Psoas muscle (tissue), 8 donors: ENCODE measurements around the gene ALDH1A1. TPM values are rescaled to one million over a fixed set of nuclear protein-coding genes. Genes with fewer than 3 reads are reported as not detected.

Experiments
- ATAC-seq, 4 donors: fragments of 200-7000 bp; cut with Tn5 transposase; one replicate each; pipeline ENCODE4 v1.9.1; 2020; ENCODE audit warnings: moderate library complexity in 3 of 4, mild to moderate bottlenecking in 2 of 4
- DNase-seq, 2 donors: peaks; one replicate each; pipeline ENCODE4 v3.0.0-alpha.2; 2020
- H3K27ac ChIP-seq: fragments of 200-600 bp; one replicate; pipeline ENCODE4 v1.8.0; 2022
- H3K27me3 ChIP-seq, 3 donors: fragments of 200-600 bp in 1 of 3; one replicate each; pipeline versions ENCODE4 v1.6.1 to v1.8.0; 2013 to 2022; ENCODE audit warnings: low read length in 2 of 3, mild to moderate bottlenecking in 2 of 3, moderate library complexity in 1 of 3; ENCODE audit not compliant: insufficient read depth in 3 of 3
- H3K36me3 ChIP-seq, 2 donors: fragments of 200-600 bp in 1 of 2; one replicate each; pipeline versions ENCODE4 v1.6.1 to v1.8.0; 2013 to 2022; ENCODE audit warnings: low read depth in 1 of 2, mild to moderate bottlenecking in 1 of 2, moderate library complexity in 1 of 2; ENCODE audit not compliant: insufficient read depth in 1 of 2
- H3K4me1 ChIP-seq: fragments of 200-600 bp; one replicate; pipeline ENCODE4 v1.8.0; 2022
- H3K4me3 ChIP-seq: fragments of 200-600 bp; one replicate; pipeline ENCODE4 v1.8.0; 2022; ENCODE audit warnings: mild to moderate bottlenecking
- H3K9me3 ChIP-seq: fragments of 200-600 bp; one replicate; pipeline ENCODE4 v1.8.0; 2022
- CTCF ChIP-seq: fragments of 200-600 bp; IDR thresholded peaks from one replicate; pipeline ENCODE4 v1.8.0; 2022; ENCODE audit warnings: antibody characterized with exemption
- WGBS, 3 donors: extraction: QIAGEN DNeasy Blood & Tissue Kit; methylation state at CpG; one replicate each; pipeline versions ENCODE4 v1.1.6 to v1.1.7; 2013; 5-methylcytosine and 5-hydroxymethylcytosine counted together
- intact Hi-C, 2 donors: fragments of 100-400 bp; cut with DNase I; formaldehyde crosslinking; loops; one replicate each; pipeline versions ENCODE4 v1.11.0 to v1.14.2; 2022
- polyA plus RNA-seq, 3 donors: library from polyadenylated mRNA; stranded (reverse); fragments of 200-250 nt; gene quantifications; one replicate each; pipeline ENCODE4 v1.2.3, GENCODE V29; 2013
- total RNA-seq, 4 donors: library from RNA; stranded (reverse); fragmentation: NEBNext Ultra II Directional in 2 of 4; extraction: Animal tissue kit (Norgen Biotek cat#: 25700) in 2 of 4; gene quantifications; one replicate each; pipeline versions ENCODE4 v1.2.1 to v1.2.4, GENCODE V29; 2021 to 2023
- donor health status: healthy with polysubstance abuse.
- donor health status: DM: no; HTN: no; CAD: no; lungs with moderate emphysema.
- donor health status: Bipolar disorder and iron deficiency.
- donor health status: healthy.
- donor health status: DM: yes; HTN: yes; CAD: no.
- donor health status: DM: no; HTN: no; CAD: no.
- donor health status: DM: no; HTN: no; CAD: no.
- donor health status: DM: yes; HTN: yes; CAD: no.

The ALDH1A1 gene
- total and polyA plus RNA-seq, 7 donors: 7.0 to 57.0 (median 21.0) TPM

GRCh38 chr9:72909428-72909827 lies 43.4 kb downstream of the ALDH1A1 start:
- Histone ChIP-seq H3K36me3 (peaks cover 0 to 48% of the 10 kb centered on the region in 2 donors), H3K4me3 (no peak overlapping the region), H3K27me3 (no peaks in the 10 kb centered on the region), H3K9me3 (no peaks in the 10 kb centered on the region), H3K4me1 (no peaks in the 10 kb centered on the region), H3K27ac (no peak overlapping the region)
- no peak for ATAC-seq
- 94 to 100% (median 96%) methylated on average over 3 of the region's 3 CpGs for WGBS, 3 donors
- no peak for DNase-seq
- intact Hi-C loops: no loop called here
- no peak for TF ChIP-seq CTCF

- WGBS, 3 donors: 81 to 84% (median 82%) methylated on average over 5 of the region's 5 CpGs
- Histone ChIP-seq H3K4me1 (no peaks in the 10 kb centered on the region), H3K27me3 (no peaks in the 10 kb centered on the region), H3K4me3 (no peak overlapping the region), H3K27ac (no peak overlapping the region), H3K36me3 (peaks cover 0 to 60% of the 10 kb centered on the region in 2 donors), H3K9me3 (no peaks in the 10 kb centered on the region)
- ATAC-seq (no peak), DNase-seq (no peak)
- no peak for TF ChIP-seq CTCF
- intact Hi-C loops: no loop called here
Observed at GRCh38 chr9:72907421-72907820, 45.4 kb downstream of the ALDH1A1 start.

GRCh38 chr9:72906810-72907209 lies 46.0 kb downstream of the ALDH1A1 start:
- intact Hi-C loops: no loop called here
- WGBS, 3 donors: 73 to 80% (median 78%) methylated on average over 1 of the region's 1 CpG
- H3K9me3 ChIP-seq: no peaks in the 10 kb centered on the region
- no peak for DNase-seq
- no peak for TF ChIP-seq CTCF
- H3K27ac ChIP-seq: no peak overlapping the region
- peaks cover 0 to 54% of the 10 kb centered on the region in 2 donors for H3K36me3 ChIP-seq
- no peak for ATAC-seq
- H3K4me3 ChIP-seq: no peak overlapping the region
- H3K4me1 ChIP-seq: no peaks in the 10 kb centered on the region
- no peaks in the 10 kb centered on the region for H3K27me3 ChIP-seq

GRCh38 chr9:72905514-72906480 lies 47.1 kb downstream of the ALDH1A1 start:
- WGBS, 3 donors: 85 to 92% (median 90%) methylated on average over 3 of the region's 3 CpGs

More at GRCh38 chr9:72905514-72906480, 47.1 kb downstream of the ALDH1A1 start:
- H3K36me3 ChIP-seq: peaks cover 0 to 52% of the 10 kb centered on the region in 2 donors
- no peaks in the 10 kb centered on the region for H3K27me3 ChIP-seq
- DNase-seq (no peak), ATAC-seq (no peak)
- no peak for TF ChIP-seq CTCF
- H3K4me3 ChIP-seq: no peak overlapping the region
- H3K9me3 ChIP-seq: no peaks in the 10 kb centered on the region
- no peaks in the 10 kb centered on the region for H3K4me1 ChIP-seq
- intact Hi-C loops: no loop called here
- H3K27ac ChIP-seq: no peak overlapping the region
